ENCODE measurements around the gene SHLD3.

DNA sequence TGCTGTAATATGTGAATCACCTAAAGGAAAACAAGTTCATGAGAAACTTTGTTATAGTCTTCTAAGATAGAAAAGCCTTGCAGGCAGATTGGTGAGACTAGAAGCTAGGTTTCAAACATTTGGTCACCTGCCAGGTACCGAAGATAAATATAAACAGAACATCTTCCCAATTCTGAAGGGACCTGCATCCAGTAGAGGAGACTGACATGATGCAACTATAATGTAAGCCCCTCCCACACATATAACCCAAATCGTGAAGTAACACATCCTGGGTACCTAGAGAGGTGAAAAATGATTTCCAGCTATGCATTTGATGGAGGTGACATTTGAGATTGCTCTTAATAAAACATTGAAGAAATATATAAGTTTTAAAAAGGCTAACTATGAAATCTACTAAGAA, 29.9 kb downstream of the SHLD3 start:
- TF ChIP-seq POLR2A (IDR thresholded peaks at IDR 0.05) (no peak), POLR2AphosphoS5 (IDR thresholded peaks at IDR 0.05) (no peak), EP300 (IDR thresholded peaks at IDR 0.05) (no peak)
- TF ChIP-seq, protein P1, sequence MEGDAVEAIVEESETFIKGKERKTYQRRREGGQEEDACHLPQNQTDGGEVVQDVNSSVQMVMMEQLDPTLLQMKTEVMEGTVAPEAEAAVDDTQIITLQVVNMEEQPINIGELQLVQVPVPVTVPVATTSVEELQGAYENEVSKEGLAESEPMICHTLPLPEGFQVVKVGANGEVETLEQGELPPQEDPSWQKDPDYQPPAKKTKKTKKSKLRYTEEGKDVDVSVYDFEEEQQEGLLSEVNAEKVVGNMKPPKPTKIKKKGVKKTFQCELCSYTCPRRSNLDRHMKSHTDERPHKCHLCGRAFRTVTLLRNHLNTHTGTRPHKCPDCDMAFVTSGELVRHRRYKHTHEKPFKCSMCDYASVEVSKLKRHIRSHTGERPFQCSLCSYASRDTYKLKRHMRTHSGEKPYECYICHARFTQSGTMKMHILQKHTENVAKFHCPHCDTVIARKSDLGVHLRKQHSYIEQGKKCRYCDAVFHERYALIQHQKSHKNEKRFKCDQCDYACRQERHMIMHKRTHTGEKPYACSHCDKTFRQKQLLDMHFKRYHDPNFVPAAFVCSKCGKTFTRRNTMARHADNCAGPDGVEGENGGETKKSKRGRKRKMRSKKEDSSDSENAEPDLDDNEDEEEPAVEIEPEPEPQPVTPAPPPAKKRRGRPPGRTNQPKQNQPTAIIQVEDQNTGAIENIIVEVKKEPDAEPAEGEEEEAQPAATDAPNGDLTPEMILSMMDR (IDR thresholded peaks at IDR 0.05) = no peak
